HG03060 (cell line): ENCODE measurements around the gene DMRTA2.

Experiments used
- ATAC-seq: cut with Tn5 transposase; IDR thresholded peaks from one replicate; pipeline ENCODE4 v1.9.1; 2021; ENCODE audit warnings: low read depth, moderate number of reproducible peaks; ENCODE audit not compliant: unreplicated experiment

The DMRTA2 gene

DNA sequence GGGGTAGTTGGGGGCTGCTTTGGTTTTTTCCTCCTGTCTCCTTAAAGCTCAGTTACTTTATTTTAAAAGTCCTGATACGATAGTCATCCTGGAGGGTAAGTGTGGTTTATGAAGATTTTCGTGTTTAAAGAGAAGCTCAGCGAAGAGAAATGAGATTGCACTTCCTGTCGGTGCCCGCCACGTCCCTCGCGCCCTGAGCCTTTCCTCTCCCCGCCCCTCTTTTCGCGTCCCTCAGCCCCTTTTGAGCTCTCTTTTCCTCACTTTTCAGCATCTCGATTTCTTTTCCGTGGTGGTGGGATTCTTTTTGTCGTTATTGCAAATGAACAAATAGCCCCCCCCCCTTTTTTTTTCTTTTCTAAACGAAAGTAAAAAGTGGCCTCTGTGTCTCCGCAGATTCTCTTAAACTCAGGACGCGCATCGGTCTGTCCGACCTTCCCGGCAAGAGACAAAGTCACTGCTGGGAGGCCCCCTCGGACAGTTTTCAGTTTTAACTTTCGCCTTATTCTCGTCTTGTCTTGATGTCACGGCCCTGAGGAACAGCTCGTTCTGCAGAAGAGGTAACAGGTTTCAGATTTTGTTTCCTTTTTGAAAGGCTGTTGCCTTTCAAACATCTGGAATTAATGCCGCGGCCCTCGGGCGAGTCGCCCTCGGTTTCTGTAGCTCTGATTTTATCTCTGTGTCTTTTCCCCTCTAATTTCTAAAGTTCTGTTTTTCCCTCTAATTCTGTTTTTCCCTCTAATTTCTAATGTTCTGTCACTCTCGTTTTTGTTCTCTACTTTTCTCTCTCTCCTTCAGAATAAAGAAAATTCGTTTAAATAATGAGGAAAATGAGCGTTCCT lies 1.0 kb upstream of the DMRTA2 start:
- no peak for ATAC-seq

DNA sequence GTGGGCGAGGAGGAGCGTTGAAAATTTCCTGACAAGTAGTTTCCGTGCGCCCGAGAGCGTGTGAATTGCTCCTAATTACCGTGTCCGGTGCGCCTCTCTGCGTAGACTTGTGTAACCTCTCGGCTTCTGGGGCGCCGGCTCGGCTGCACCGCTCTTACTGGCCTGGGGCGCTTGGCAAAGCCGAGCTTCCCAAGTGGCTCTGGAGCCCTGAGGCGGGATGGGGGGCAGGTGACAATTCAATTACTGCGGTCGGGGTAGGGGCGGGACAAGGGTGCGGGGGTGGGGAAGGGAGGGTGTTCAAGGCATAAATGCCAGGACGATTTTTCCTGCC lies 392 bp upstream of the DMRTA2 start:
- ATAC-seq: no peak

DNA sequence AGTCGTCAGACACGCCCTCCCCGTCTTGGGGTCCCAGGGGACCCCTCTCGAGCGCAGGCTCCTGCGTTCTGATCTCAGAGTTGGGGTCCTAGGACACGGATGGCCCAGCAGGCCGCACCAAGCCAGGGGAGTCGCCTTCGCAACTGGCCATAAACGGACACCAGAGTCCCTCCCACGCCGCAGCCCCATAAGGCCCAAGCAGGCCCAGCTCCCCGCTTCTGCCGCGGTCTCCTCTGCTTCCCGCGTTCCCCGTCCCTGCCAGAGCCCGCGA lies 633 bp downstream of the DMRTA2 start:
- ATAC-seq: no peak

DNA sequence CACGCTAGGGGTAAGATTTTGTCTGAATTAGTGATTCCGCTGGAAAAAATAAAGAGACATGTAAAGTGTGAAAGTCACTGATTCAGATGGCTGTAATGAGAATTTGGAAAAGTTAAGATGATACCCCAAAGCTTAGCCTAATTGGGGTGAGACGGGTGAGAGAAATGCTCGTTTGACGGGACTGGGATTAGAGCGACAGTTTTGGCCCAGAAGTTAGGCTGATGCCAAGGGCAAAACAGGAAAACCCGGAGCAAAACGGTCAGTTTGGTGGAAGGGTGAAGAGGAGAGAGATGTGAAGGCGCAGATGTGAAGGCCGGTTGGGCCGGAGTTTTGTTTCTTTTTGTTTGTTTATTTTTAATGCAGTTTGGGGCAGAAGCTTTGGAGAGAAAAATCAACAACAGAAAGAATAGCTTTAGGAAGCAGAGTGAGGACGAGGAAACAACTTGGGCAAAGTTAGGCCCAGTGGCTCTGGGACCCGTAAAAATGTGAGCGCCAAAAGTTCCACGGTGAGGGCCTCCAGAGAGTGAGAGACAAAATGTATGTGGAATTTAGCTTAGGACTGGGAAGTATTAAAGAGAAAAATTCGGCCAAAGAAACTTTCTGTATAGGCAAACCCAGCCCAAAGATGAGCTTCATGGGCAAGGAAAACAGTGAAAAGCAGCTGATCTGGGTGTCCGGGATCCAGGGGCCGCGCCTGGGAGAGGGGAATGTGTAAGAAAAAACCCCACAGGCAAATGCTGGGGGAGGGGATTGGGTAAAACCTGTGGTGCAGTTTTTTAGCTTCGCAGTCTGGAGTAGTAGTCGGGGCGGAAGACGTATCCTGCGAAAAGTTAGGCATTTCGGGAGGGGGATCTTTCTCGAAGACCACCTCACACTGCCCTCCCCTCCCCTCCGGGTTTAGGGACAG lies 1.2 kb downstream of the DMRTA2 start:
- ATAC-seq: no peak

DNA sequence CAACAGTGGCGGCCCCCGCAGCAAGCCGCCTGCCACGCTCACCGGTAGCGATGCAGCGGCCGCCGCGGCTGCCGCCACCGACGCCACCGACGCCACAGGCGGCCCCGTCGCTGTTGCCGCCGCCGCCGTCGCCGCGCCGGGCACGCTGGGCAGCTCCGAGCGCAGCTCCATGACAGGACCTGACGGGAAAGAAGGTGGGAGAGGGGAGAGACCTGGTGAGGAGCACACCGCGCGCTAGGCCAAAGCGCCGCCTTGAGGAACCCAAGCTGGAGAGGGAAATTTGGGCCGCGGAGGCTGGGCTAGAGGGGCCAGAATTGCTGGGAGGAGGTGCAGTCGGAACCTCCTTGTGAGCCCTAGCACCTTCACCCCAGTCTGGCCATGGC lies 1.9 kb downstream of the DMRTA2 start:
- no peak for ATAC-seq

DNA sequence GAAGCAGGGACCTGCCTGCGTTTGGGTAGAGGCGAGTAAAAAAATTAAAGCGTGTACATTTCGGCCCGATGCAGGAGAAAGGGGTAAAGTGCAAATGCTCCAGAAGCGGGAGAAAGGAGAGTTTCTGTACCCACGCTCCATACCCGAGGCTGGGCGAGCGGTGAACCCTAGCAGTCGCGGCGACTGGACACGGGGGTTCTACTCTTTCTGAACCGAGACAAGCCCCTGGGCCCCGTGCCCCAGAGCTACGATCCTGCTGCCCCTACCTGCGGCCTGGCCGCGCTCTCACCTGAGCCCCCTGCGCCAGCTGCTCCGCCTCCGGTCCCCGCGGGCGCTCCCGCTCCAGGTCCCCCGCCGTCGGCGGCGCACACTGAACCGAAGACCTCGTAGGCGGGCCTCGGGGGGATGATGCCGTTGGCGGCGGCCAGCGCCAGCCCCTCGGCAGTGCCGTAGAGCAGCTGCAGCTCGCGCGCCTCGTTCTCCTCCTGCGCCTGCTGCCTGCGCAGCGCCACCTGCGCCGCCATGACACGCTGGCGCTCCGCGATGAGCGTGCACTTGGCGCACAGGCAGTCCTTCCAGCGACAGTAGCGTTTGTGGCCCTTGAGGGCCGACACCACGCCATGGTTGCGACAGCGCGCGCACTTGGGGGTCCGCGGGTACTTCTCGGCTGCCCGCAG lies 2.4 kb downstream of the DMRTA2 start:
- ATAC-seq: no peak

DNA sequence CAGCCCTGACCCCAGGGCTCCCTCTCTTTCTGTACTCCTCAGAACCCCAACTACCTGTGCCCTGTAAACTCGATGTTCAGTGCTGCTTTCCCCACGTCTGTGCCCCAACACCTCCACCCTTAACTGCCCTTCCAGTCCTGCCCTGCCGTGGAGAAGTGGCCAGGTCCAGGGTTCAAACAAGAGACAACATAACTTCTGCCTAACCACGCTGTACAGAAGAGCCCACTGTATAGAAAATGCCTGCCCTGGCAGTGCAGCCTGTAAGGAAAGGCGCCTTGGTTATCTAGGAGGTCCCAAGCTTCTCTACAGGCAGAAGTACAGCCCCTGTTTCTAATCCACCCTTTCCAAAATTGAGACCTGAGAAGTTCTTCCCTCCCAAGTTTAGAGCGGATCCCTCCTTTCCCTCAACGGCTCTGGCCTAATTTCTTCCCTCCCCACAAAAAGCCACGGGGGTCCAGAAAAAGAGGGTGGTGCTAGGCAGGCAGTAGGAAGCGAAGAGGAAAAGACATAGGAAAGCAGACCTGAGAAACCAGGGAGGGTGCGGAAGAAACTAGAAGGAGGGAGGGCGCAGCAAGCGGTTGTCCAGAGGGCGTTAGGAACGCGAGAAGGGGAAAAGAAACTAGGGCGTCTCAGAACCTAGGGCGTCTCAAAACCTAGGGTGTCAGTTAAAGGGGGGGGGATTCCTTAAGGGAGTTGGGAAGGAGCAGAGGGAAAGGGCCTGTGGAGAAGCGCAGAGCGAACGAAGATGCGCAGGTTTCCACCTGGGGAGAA lies 3.2 kb downstream of the DMRTA2 start:
- no peak for ATAC-seq

DNA sequence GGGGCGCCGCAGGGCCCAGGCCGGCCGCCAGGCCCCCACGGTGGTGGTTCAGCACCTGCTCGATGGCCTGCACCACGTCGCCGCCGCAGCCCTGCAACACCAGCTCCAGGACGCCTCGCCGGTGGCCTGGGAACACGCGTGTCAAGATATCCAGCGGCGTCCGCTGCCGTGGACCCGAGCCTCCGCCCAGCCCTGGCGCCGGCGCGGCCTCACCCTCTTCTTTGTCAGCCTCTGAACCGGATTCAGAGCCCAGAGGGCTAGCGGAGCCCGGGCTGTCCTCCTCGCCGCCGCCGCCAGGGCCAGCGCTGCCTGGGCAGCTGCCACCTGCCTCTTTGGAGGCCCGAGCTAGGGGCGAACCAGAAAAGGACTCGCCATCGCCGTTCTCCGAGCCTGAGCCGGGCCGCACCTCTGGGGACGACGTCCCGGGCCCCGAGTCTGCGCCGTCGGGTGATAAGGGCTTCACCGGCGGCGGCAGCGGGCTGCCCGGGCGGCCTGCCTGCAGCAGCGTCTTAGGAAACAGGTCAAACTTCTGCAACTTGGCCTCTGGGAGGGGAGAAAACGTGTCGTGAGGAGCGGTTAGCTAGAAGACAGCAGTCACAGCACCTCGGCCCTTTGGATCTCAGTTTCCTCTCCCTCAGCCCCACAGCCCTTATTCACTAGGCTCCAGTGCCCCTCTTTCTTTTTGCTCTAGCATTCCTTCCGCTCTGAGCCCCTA lies 3.9 kb downstream of the DMRTA2 start:
- no peak for ATAC-seq

GRCh38 chr1:50418600-50419109 lies 4.6 kb downstream of the DMRTA2 start:
- ATAC-seq: no peak

DNA sequence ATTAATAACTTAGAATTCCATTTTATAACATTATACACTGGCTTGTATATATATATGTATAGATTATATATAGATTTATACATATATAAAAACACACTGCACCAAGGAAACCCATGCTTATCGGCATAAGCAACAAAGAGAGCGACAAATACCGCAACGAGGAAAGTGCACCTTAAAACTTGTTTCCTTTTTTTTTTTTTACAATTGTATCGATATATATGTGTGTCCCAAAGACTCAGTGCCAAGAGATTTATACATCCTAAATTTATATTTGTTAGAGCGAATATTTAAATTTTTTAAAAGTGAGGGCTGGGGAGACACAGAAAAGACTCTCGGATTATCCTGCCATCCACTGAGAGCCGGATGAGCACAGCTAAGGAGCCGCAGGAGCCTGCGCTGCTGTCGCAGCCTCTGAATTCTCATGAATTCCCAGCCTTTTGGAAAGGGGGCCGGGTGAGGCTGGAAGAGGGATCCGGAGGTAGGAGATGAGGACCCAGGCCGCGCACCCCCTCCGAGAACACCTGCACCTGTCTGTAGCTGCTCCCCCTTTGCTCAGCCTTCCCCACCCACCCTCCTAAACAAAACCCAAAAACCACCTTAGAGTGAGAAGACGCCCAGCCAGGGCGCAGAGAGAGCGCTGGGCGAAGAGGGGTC lies 5.2 kb downstream of the DMRTA2 start:
- ATAC-seq: no peak

- no peak for ATAC-seq
Measured at GRCh38 chr1:50417507-50417906, 5.7 kb downstream of the DMRTA2 start.

GRCh38 chr1:50416553-50417453 lies 6.4 kb downstream of the DMRTA2 start:
- no peak for ATAC-seq

DNA sequence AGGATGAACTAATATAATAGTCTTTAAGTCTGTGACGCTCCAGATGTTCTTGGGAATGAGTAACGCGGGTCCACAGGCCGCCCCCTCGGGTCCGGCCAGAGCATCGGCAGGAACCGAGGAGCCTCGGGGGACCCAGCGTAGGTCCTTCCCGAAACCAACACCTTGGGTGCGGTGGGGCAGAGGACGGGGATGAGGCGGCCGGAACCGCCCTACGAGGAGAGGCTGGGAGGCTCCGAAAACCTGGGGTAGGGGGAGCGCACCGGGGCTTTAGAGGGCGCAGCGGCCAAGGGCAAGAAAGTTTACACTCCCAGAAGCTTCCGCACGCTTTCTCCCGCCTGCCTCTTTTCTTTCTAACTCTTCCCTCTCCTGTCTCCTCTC lies 7.1 kb downstream of the DMRTA2 start:
- no peak for ATAC-seq

DNA sequence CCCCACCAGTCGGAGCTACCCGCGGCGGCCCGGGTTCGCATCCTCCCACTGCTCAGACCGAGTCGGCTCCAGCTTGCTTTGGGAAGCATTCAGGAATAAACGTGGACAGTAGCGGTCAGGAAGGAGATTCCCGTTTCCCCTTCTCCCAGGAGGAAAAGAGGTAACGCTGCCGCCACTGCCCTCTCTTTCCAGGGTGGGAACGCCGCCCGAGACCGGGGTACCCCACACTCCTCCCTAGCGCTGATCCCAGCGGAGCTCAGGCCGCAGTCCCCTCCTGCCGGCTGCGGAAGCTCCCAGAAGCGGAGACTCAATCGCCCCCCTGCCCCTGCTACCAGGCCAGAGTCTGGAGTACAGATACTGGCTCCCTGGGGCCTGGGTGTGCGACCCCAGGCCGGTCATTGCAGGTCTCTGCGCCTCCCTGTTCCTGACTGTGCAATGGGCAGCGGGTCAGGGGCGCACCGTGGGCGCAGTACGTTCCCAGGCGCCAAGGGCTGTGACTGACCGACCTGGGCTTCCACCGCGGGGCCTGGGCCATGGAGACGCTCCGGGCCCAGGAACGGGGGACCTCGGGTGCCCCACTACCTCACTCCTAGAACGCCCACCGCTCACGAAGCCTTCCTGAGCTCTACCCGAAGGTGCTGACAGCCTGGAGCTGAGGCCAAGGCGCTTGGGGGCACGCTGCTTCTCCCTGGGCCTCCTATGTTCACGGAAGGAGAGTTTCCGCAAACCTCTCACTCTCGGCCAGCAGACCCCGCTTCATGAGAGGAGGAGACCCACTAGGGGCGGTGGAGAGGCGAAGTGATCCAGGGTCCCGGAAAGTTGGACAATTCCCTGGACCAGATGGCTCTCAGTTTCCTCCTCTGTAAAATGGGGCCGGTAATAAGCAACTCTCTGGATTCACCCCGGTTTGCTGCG lies 7.8 kb downstream of the DMRTA2 start:
- no peak for ATAC-seq

DNA sequence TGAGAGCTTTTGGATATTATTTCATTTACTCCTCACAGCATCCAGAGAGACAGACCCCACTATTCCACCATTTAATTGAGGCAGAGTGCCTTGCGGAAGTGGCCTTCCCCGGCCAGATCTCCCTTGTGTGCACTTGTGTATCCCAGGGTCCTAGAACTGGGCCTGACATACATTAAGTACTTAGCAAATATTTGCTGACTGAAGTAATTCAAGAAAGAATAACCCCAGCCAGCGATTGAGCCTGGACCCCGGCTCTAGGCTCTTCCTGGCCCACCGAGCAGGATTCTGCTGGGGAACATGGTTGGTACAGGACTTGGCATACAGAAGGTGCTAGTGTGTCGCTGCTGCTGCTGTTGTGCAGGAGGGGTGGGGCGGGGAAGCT lies 8.4 kb downstream of the DMRTA2 start:
- ATAC-seq: no peak

- no peak for ATAC-seq
Measured at GRCh38 chr1:50412813-50413476, 10.3 kb downstream of the DMRTA2 start.

- ATAC-seq: no peak
Measured at GRCh38 chr1:50405814-50406213, 17.4 kb downstream of the DMRTA2 start.
